WTC11 (cell line): ENCODE measurements around the gene LRMDA. TPM values are rescaled to one million over a fixed set of nuclear protein-coding genes. Genes with fewer than 3 reads are reported as not detected.

Source experiments
- ATAC-seq: fragments of 200-7000 bp; cut with Tn5 transposase; 2 replicates; pipeline ENCODE4 v1.10.0; 2021; ENCODE audit warnings: mild to moderate bottlenecking, moderate library complexity
- CTCF ChIA-PET: fragments of 300-600 bp; sonication (Branson Sonifier 250); formaldehyde crosslinking; loops from one replicate; lab custom pipeline; 2021; ENCODE audit warnings: antibody characterized with exemption; lab: Charles Lee
- POLR2A ChIA-PET: fragments of 350-600 bp; sonication (Branson Sonifier 250); formaldehyde crosslinking; loops from one replicate; lab custom pipeline; 2021; ENCODE audit warnings: antibody characterized with exemption; lab: Charles Lee
- DNase-seq: peaks from one replicate; pipeline ENCODE4 v3.0.0; 2021; ENCODE audit warnings: low spot score
- H3K27ac Mint-ChIP-seq: 2 replicates; pipeline ENCODE4 v1.8.0; 2021; ENCODE audit warnings: mixed read lengths
- H3K27me3 Mint-ChIP-seq: 2 replicates; pipeline ENCODE4 v1.8.0; 2021; ENCODE audit warnings: low read depth, mild to moderate bottlenecking, moderate library complexity, mixed read lengths
- H3K36me3 Mint-ChIP-seq: 2 replicates; pipeline ENCODE4 v1.8.0; 2021; ENCODE audit warnings: mixed read lengths
- H3K4me1 Mint-ChIP-seq: 2 replicates; pipeline ENCODE4 v1.8.0; 2022; ENCODE audit warnings: mixed read lengths
- H3K4me3 Mint-ChIP-seq: 2 replicates; pipeline ENCODE4 v1.8.0; 2021; ENCODE audit warnings: mild to moderate bottlenecking, moderate library complexity, mixed read lengths
- H3K9me3 Mint-ChIP-seq: 2 replicates; pipeline ENCODE4 v1.8.0; 2021; ENCODE audit warnings: mixed read lengths
- AR ChIP-seq: fragments of 250-450 bp; sonication (Bioruptor Pico); IDR thresholded peaks from 2 replicates; pipeline ENCODE4 v1.9.0; 2021; ENCODE audit warnings: mild to moderate bottlenecking
- ATF1 ChIP-seq: sonication (generic); formaldehyde crosslinking; IDR thresholded peaks from 2 replicates; pipeline ENCODE4 v1.8.1; 2023; ENCODE audit warnings: mild to moderate bottlenecking, moderate library complexity, missing genetic modification reagents
- E2F1 ChIP-seq: sonication (generic); formaldehyde crosslinking; IDR thresholded peaks from 2 replicates; pipeline ENCODE4 v1.8.0; 2022; ENCODE audit warnings: mild to moderate bottlenecking, missing genetic modification reagents
- FOXJ3 ChIP-seq: sonication (generic); formaldehyde crosslinking; IDR thresholded peaks from 2 replicates; pipeline ENCODE4 v1.9.0; 2021; ENCODE audit warnings: missing genetic modification reagents, mild to moderate bottlenecking, borderline replicate concordance
- FOXP4 ChIP-seq: sonication (generic); formaldehyde crosslinking; IDR thresholded peaks from 2 replicates; pipeline ENCODE4 v1.8.0; 2022; ENCODE audit warnings: mild to moderate bottlenecking, missing genetic modification reagents
- GABPB1 ChIP-seq: sonication (generic); formaldehyde crosslinking; IDR thresholded peaks from 2 replicates; pipeline ENCODE4 v1.8.1; 2023; ENCODE audit warnings: mild to moderate bottlenecking, missing genetic modification reagents
- HMGXB4 ChIP-seq: sonication (generic); formaldehyde crosslinking; IDR thresholded peaks from 2 replicates; pipeline ENCODE4 v1.8.1; 2023; ENCODE audit warnings: mild to moderate bottlenecking, moderate library complexity, missing genetic modification reagents
- JUN ChIP-seq: sonication (generic); formaldehyde crosslinking; IDR thresholded peaks from 2 replicates; pipeline ENCODE4 v1.8.0; 2023; ENCODE audit warnings: mild to moderate bottlenecking, missing genetic modification reagents
- MYBL2 ChIP-seq: sonication (generic); formaldehyde crosslinking; IDR thresholded peaks from 2 replicates; pipeline ENCODE4 v1.8.1; 2023; ENCODE audit warnings: mild to moderate bottlenecking, moderate library complexity, missing genetic modification reagents
- NFATC4 ChIP-seq: fragments of 250-450 bp; sonication (Bioruptor Pico); IDR thresholded peaks from 2 replicates; pipeline ENCODE4 v1.9.0; 2021; ENCODE audit warnings: mild to moderate bottlenecking
- PREB ChIP-seq: sonication (generic); formaldehyde crosslinking; IDR thresholded peaks from 2 replicates; pipeline ENCODE4 v1.8.1; 2022; ENCODE audit warnings: mild to moderate bottlenecking, missing genetic modification reagents, moderate library complexity, borderline replicate concordance
- PRRX2 ChIP-seq: fragments of 250-450 bp; sonication (Bioruptor Pico); IDR thresholded peaks from 2 replicates; pipeline ENCODE4 v1.8.0; 2021; ENCODE audit warnings: mild to moderate bottlenecking
- SP1 ChIP-seq: sonication (generic); formaldehyde crosslinking; conservative IDR thresholded peaks from 2 replicates; pipeline ENCODE4 v1.8.1; 2022; ENCODE audit warnings: missing genetic modification reagents
- ZNF317 ChIP-seq: sonication (generic); formaldehyde crosslinking; IDR thresholded peaks from 2 replicates; pipeline ENCODE4 v1.8.1; 2023; ENCODE audit warnings: low read depth, mild to moderate bottlenecking, moderate library complexity, missing genetic modification reagents, borderline replicate concordance
- ZNF532 ChIP-seq: fragments of 250-450 bp; sonication (Bioruptor Pico); IDR thresholded peaks from 2 replicates; pipeline ENCODE4 v1.9.0; 2021; ENCODE audit warnings: mild to moderate bottlenecking, borderline replicate concordance
- total RNA-seq: library from RNA; stranded (reverse); gene quantifications from 3 replicates; pipeline ENCODE4 v1.2.3, GENCODE V29; 2021

The LRMDA gene
- total RNA-seq, 1 experiment from 2014 or later = 0.92 TPM

- Mint-ChIP-seq H3K27me3 (no peaks in the 10 kb centered on the region), H3K4me1 (peaks cover 6% of the 10 kb centered on the region), H3K27ac (no peak overlapping the region), H3K36me3 (no peaks in the 10 kb centered on the region), H3K4me3 (no peak overlapping the region), H3K9me3 (no peaks in the 10 kb centered on the region)
- POLR2A ChIA-PET = no interaction called here
- CTCF ChIA-PET = no interaction called here
- DNase-seq (no peak), ATAC-seq (no peak)
- no peak for TF ChIP-seq ATF1 (CRISPR knock-in tag)
- TF ChIP-seq HMGXB4 (CRISPR knock-in tag) = no peak
- TF ChIP-seq PRRX2 = no peak
- no peak for TF ChIP-seq JUN (CRISPR knock-in tag)
- no peak for TF ChIP-seq SP1 (CRISPR knock-in tag)
- TF ChIP-seq ZNF317 = no peak
- no peak for TF ChIP-seq MYBL2 (CRISPR knock-in tag)
- TF ChIP-seq NFATC4 = no peak
- no peak for TF ChIP-seq FOXJ3 (CRISPR knock-in tag)
- TF ChIP-seq E2F1 (CRISPR knock-in tag) = no peak
- no peak for TF ChIP-seq ZNF532 (CRISPR knock-in tag)
- TF ChIP-seq FOXP4 = no peak
- no peak for TF ChIP-seq AR (CRISPR knock-in tag)
- no peak for TF ChIP-seq PREB
- no peak for TF ChIP-seq GABPB1
These were observed 586.5 kb downstream of the LRMDA start for GRCh38 chr10:76017733-76018433.
